Measurements from ENCODE around the gene DUOXA1. TPM values are rescaled to one million over a fixed set of nuclear protein-coding genes. Genes with fewer than 3 reads are reported as not detected.
"Not testable (repeated sequence)": the region's sequence is repeated elsewhere in the genome, so short reads cannot be mapped to it uniquely, and the experiment has no call there.

The DUOXA1 gene
- total RNA-seq, 1 donor from 2014 or later, result 6.6 TPM

DNA sequence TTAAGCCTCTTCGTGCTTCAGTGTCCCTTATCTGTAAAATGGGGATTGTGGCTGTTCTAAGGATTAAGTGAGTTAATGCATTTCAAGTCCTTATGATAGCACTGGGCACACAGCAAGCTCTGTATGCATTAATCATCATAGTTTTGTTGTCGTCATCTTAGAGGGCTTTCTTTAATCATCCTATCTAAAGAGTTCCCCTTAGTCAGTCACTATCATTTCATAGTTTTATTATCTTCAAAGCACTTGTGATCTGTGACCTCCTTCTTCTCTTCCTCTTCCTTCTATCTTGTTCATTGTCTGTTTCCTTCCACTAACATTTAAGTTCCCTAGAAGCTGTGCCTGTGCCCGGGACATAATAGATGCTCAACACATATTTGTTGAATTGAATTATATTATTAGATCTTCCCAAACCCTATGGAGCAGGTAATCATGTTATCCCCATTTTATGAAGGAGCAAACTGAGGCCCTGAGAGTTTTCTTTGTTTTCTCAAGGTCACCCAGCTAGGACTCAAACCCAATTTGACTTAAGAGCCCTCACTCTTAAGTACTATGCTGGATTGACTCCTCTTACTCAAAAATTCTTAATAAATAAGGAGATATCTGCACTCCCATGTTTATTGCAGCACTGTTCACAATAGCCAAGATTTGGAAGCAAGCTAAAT is 39.8 kb downstream of the DUOXA1 start:
- DNase-seq (ENCODE audit: low spot score in 2 of 2, unreplicated experiment in 2 of 2), result no peak
- Mint-ChIP-seq H3K36me3 (no peaks in the 10 kb centered on the region), H3K4me3 (no peak overlapping the region), H3K27me3 (ENCODE audit: low read depth) (peaks cover 79% of the 10 kb centered on the region), H3K27ac (no peak overlapping the region), H3K9me3 (no peaks in the 10 kb centered on the region), H3K4me1 (peaks cover 3% of the 10 kb centered on the region)
- TF ChIP-seq CTCF (IDR thresholded peaks at IDR 0.05; ENCODE audit: unreplicated experiment), result no peak

DNA sequence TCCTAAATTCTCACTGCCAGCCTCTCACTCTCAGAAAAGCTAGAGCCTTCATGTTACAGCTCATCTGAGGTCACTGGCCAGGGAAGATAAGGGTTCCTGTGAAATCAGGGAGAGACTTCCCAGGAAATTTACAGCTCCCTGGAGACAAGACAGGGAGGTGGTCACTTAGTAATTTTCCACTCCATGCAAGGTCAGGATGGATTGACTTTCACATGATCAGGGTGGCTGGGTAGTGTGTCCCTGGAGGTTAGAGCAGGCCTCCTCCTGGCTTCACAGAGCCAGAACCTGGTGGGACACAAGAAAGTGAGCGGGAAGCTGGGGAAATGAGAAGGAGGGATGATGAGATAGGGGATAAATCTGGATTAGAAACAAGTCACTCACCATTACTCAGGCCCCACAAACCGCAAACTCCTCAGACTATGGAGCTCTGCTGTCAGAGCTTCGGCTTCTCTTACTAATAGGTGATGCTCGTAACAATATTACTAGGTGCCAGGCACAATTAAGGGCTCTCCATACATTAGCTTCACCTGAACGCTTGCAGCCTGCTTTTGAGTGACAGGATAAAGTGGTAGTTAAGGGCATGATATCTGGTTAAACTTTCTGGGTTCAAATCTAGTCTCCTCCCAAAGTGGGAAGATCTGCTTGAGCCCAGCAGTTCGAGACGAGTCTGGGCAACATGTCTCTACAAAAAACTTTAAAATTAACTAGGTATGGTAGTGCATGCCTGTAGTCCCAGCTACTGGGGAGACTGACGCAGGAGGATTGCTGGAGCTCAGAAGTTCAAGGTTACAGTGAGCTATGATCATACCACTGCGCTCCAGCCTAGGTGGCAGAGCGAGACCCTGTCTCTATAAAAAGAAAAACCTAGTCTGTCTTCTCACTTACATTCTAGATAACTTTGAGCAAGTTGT is 40.6 kb downstream of the DUOXA1 start:
- no peak for TF ChIP-seq CTCF (IDR thresholded peaks at IDR 0.05; ENCODE audit: unreplicated experiment)
- Mint-ChIP-seq H3K36me3 (no peaks in the 10 kb centered on the region), H3K4me3 (no peak overlapping the region), H3K27me3 (ENCODE audit: low read depth) (peaks cover 81% of the 10 kb centered on the region), H3K4me1 (peaks cover 3% of the 10 kb centered on the region), H3K9me3 (no peaks in the 10 kb centered on the region), H3K27ac (no peak overlapping the region)
- no peak for DNase-seq (ENCODE audit: low spot score in 2 of 2, unreplicated experiment in 2 of 2)

GRCh38 chr15:45087513-45087912 is 42.2 kb downstream of the DUOXA1 start:
- peaks cover 74% of the 10 kb centered on the region for H3K27me3 Mint-ChIP-seq (ENCODE audit: low read depth)

GRCh38 chr15:45084163-45084562 is 45.5 kb downstream of the DUOXA1 start:
- H3K27me3 Mint-ChIP-seq (ENCODE audit: low read depth), result peaks cover 43% of the 10 kb centered on the region
- TF ChIP-seq CTCF (IDR thresholded peaks at IDR 0.05; ENCODE audit: unreplicated experiment), result no peak
- no peaks in the 10 kb centered on the region for H3K36me3 Mint-ChIP-seq
- peaks cover 6% of the 10 kb centered on the region for H3K4me1 Mint-ChIP-seq
- no peak overlapping the region for H3K27ac Mint-ChIP-seq
- DNase-seq (ENCODE audit: low spot score in 2 of 2, unreplicated experiment in 2 of 2), result no peak
- H3K9me3 Mint-ChIP-seq, result no peaks in the 10 kb centered on the region
- no peak overlapping the region for H3K4me3 Mint-ChIP-seq

More at GRCh38 chr15:45087513-45087912, 42.2 kb downstream of the DUOXA1 start:
- Mint-ChIP-seq H3K4me1 (peaks cover 3% of the 10 kb centered on the region), H3K27ac (no peak overlapping the region), H3K4me3 (no peak overlapping the region), H3K36me3 (no peaks in the 10 kb centered on the region), H3K9me3 (no peaks in the 10 kb centered on the region)
- no peak for DNase-seq (ENCODE audit: low spot score in 2 of 2, unreplicated experiment in 2 of 2)
- TF ChIP-seq CTCF (IDR thresholded peaks at IDR 0.05; ENCODE audit: unreplicated experiment), result no peak

DNA sequence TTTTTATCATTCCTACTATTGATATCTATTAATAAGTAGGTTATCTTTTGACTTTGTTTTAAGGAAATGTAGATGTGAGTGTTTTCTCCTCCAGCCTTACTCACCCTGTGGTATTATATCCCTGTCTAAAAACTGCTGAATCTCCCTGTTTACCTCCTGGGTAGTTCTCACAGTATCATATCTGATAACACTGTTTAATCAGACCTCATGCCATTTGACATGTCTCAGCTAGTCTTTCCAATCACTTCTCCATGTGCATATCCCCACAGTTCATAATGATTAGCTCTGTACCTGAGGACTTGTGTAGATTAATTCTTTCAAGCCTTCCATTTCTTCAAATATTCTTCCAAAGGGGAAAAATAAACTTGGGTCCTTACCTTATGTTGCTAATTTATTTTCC is 46.5 kb downstream of the DUOXA1 start:
- TF ChIP-seq CTCF (IDR thresholded peaks at IDR 0.05; ENCODE audit: unreplicated experiment), result no peak
- Mint-ChIP-seq H3K36me3 (no peaks in the 10 kb centered on the region), H3K27ac (no peak overlapping the region), H3K4me3 (no peak overlapping the region), H3K4me1 (peaks cover 3% of the 10 kb centered on the region), H3K9me3 (no peaks in the 10 kb centered on the region), H3K27me3 (ENCODE audit: low read depth) (peaks cover 36% of the 10 kb centered on the region)
- no peak for DNase-seq (ENCODE audit: low spot score in 2 of 2, unreplicated experiment in 2 of 2)

GRCh38 chr15:45082412-45082811 is 47.3 kb downstream of the DUOXA1 start:
- not testable (repeated sequence) for H3K4me3 Mint-ChIP-seq; H3K27ac Mint-ChIP-seq; H3K4me1 Mint-ChIP-seq; H3K36me3 Mint-ChIP-seq; DNase-seq (ENCODE audit: low spot score in 2 of 2, unreplicated experiment in 2 of 2); H3K9me3 Mint-ChIP-seq
- H3K27me3 Mint-ChIP-seq (ENCODE audit: low read depth), result peaks cover 29% of the 10 kb centered on the region

- H3K36me3 Mint-ChIP-seq; H3K9me3 Mint-ChIP-seq; DNase-seq (ENCODE audit: low spot score in 2 of 2, unreplicated experiment in 2 of 2); H3K4me3 Mint-ChIP-seq; H3K27ac Mint-ChIP-seq; H3K4me1 Mint-ChIP-seq: not testable (repeated sequence)
- peaks cover 21% of the 10 kb centered on the region for H3K27me3 Mint-ChIP-seq (ENCODE audit: low read depth)
Measured at GRCh38 chr15:45080593-45080992, 49.1 kb downstream of the DUOXA1 start.

DNA sequence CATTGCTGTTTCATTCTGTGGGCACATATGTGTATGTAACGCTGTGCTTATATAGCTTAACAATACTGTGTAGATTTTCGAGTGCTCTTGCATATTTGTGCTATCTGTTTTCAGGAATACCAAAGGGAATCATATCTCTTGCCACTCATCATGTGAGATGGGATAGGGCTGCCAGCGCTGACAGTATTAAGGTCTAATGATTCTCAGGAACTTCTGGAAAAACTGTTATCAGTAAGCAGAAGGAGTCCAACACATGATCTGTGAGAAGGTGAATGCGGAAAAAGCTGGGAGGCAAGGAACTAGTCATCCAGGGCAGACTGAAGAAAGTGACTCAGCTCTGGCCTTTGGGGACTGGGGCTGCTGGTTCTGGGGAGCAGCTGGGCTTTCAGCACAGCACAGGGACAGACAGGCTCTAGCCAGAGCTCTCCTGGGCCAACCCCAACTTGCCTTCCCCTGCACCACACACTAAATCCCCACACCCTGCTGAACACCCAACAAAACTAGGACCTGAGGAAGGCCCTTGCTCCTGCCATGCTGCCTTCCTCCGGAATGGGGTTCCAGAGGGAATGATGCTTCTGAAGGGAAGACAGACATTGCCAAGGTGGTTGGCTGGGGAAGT is 49.9 kb downstream of the DUOXA1 start:
- H3K27ac Mint-ChIP-seq; H3K9me3 Mint-ChIP-seq; H3K36me3 Mint-ChIP-seq; DNase-seq (ENCODE audit: low spot score in 2 of 2, unreplicated experiment in 2 of 2); H3K4me3 Mint-ChIP-seq; H3K4me1 Mint-ChIP-seq: not testable (repeated sequence)
- peaks cover 16% of the 10 kb centered on the region for H3K27me3 Mint-ChIP-seq (ENCODE audit: low read depth)

Measured in mesothelial cell of epicardium (in vitro differentiated cells).